K562 (cell line): ENCODE data around the gene EVI5L. TPM values are rescaled to one million over a fixed set of nuclear protein-coding genes. Genes with fewer than 3 reads are reported as not detected.

Experiments used
- ATAC-seq: fragments of 200-7000 bp; cut with Tn5 transposase; 3 replicates; pipeline ENCODE4 v1.9.1; 2020; ENCODE audit warnings: moderate library complexity
- BruUV-seq: library from RNA; stranded (reverse); fragments of 400-500 nt; replicated peaks from 2 replicates; lab custom pipeline; 2021; lab: Mats Ljungman, UMichigan
- CTCF ChIA-PET: fragments of 300-600 bp; formaldehyde crosslinking; extraction: SDS; loops from one replicate; lab custom pipeline; 2021; ENCODE audit warnings: low intra/inter-chr PET ratio; lab: Yijun Ruan, JAX
- POLR2A ChIA-PET: fragments of 300-600, 350-650 bp; sonication (Branson Sonifier 250); formaldehyde crosslinking; extraction: SDS; loops from one replicate; lab custom pipeline; 2021; ENCODE audit warnings: antibody characterized with exemption, inconsistent platforms; lab: Yijun Ruan, JAX
- DNase-seq, 4 experiments: peaks; one replicate each; pipeline versions ENCODE4 v3.0.0 to v3.0.0-alpha.2; 2011 to 2018; ENCODE audit warnings: low spot score in 3 of 4, mixed read lengths in 3 of 4; ENCODE audit errors: extremely low read depth in 1 of 4
- FAIRE-seq: peaks from 2 replicates; lab custom pipeline; 2011; peaks lifted over from hg19 to GRCh38; lab: Jason Lieb, UNC
- H2AFZ ChIP-seq: 2 replicates; pipeline ENCODE4 v1.6.0; 2011; ENCODE audit warnings: low read depth, low read length, control low read depth, inconsistent platforms
- H3K27ac ChIP-seq: fragments of 200-600 bp; 3 replicates; pipeline ENCODE4 v1.8.0; 2011; ENCODE audit warnings: low read depth, mild to moderate bottlenecking, control low read depth, inconsistent platforms, low read length, moderate library complexity, mixed read lengths; ENCODE audit errors: extremely low read depth
- H3K27me3 ChIP-seq, 2 experiments: fragments of 300-600 bp in 1 of 2; 2 replicates in 1 of 2; 3 replicates in 1 of 2; pipeline versions ENCODE4 v1.6.0 to v1.8.0; 2011; ENCODE audit warnings: inconsistent platforms in 2 of 2, low read length in 2 of 2, mild to moderate bottlenecking in 1 of 2, mixed read lengths in 1 of 2, moderate library complexity in 1 of 2; ENCODE audit not compliant: control insufficient read depth in 2 of 2, insufficient read depth in 2 of 2
- H3K36me3 ChIP-seq: fragments of 300-600 bp; 3 replicates; pipeline ENCODE4 v1.8.0; 2011; ENCODE audit warnings: mild to moderate bottlenecking, low read length, inconsistent platforms; ENCODE audit not compliant: control insufficient read depth, insufficient read depth
- H3K4me1 ChIP-seq, 2 experiments: fragments of 200-600 bp in 1 of 2; replicated peaks in 1 of 2; 2 replicates in 1 of 2; 3 replicates in 1 of 2; pipeline versions ENCODE4 v1.5.1 to v1.8.0; 2011; ENCODE audit warnings: inconsistent platforms in 2 of 2, low read length in 2 of 2, mild to moderate bottlenecking in 1 of 2, mixed read lengths in 1 of 2, moderate library complexity in 1 of 2; ENCODE audit not compliant: control insufficient read depth in 2 of 2, insufficient read depth in 2 of 2
- H3K4me2 ChIP-seq: 2 replicates; pipeline ENCODE4 v1.6.1; 2011; ENCODE audit warnings: low read length, control low read depth, inconsistent platforms, mixed read lengths; ENCODE audit not compliant: insufficient read depth
- H3K4me3 ChIP-seq: fragments of 200-600 bp; sonication (generic), shearing (Covaris generic); 2 replicates; pipeline ENCODE4 v1.5.1; 2016; ENCODE audit warnings: control low read depth, inconsistent platforms
- H3K79me2 ChIP-seq: fragments of 200-600 bp; 3 replicates; pipeline ENCODE4 v1.8.0; 2011; ENCODE audit warnings: low read length, inconsistent platforms; ENCODE audit not compliant: control insufficient read depth, insufficient read depth
- H3K9ac ChIP-seq, 2 experiments: 2 replicates each; pipeline versions ENCODE4 v1.6.0 to v1.6.1; 2011; ENCODE audit warnings: low read depth in 2 of 2, low read length in 2 of 2, control low read depth in 1 of 2, inconsistent platforms in 1 of 2, mild to moderate bottlenecking in 1 of 2, mixed read lengths in 1 of 2; ENCODE audit not compliant: insufficient read depth in 1 of 2
- H3K9me1 ChIP-seq: one replicate; pipeline ENCODE4 v1.6.0; 2011; ENCODE audit warnings: inconsistent platforms, mild to moderate bottlenecking, low read length, moderate library complexity; ENCODE audit not compliant: control insufficient read depth, insufficient read depth
- H3K9me3 ChIP-seq: replicated peaks from 2 replicates; pipeline ENCODE4 v1.5.1; 2011; ENCODE audit warnings: low read depth, low read length, inconsistent platforms; ENCODE audit not compliant: control insufficient read depth, insufficient read depth
- H4K20me1 ChIP-seq: replicated peaks from 2 replicates; pipeline ENCODE4 v1.6.1; 2011; ENCODE audit warnings: low read length, inconsistent platforms, mixed read lengths; ENCODE audit not compliant: control insufficient read depth, insufficient read depth
- ATF6 ChIP-seq: sonication (generic); formaldehyde crosslinking; IDR thresholded peaks from 2 replicates; pipeline ENCODE4 v1.4.0; 2020; ENCODE audit warnings: mild to moderate bottlenecking, missing genetic modification reagents
- NFE2 ChIP-seq: IDR thresholded peaks from 2 replicates; pipeline ENCODE4 v1.6.1; 2014; ENCODE audit warnings: antibody characterized with exemption, low read depth
- NFXL1 ChIP-seq: fragments of 450-650 bp; formaldehyde crosslinking; IDR thresholded peaks from 2 replicates; pipeline ENCODE4 v1.4.0; 2021; ENCODE audit warnings: mild to moderate bottlenecking
- PRMT5 ChIP-seq: sonication (generic); formaldehyde crosslinking; IDR thresholded peaks from 2 replicates; pipeline ENCODE4 v1.5.0; 2020; ENCODE audit warnings: missing genetic modification reagents
- RFX7 ChIP-seq: fragments of 250-450 bp; sonication (Bioruptor Pico); IDR thresholded peaks from 2 replicates; pipeline ENCODE4 v1.5.1; 2021; ENCODE audit warnings: mild to moderate bottlenecking
- SIX5 ChIP-seq, 2 experiments: IDR thresholded peaks; 2 replicates each; pipeline ENCODE4 v1.6.1; 2011; ENCODE audit warnings: low read length in 2 of 2, borderline replicate concordance in 1 of 2, low read depth in 1 of 2, mild to moderate bottlenecking in 1 of 2, moderate library complexity in 1 of 2; ENCODE audit not compliant: insufficient read depth in 1 of 2
- STAG1 ChIP-seq: sonication (generic); formaldehyde crosslinking; IDR thresholded peaks from 2 replicates; pipeline ENCODE4 v1.5.0; 2020; ENCODE audit warnings: missing genetic modification reagents, borderline replicate concordance
- ZBTB33 ChIP-seq: sonication (generic); formaldehyde crosslinking; IDR thresholded peaks from 2 replicates; pipeline ENCODE4 v1.8.1; 2023; ENCODE audit warnings: mild to moderate bottlenecking, missing genetic modification reagents
- ZBTB7A ChIP-seq: IDR thresholded peaks from 2 replicates; pipeline ENCODE4 v1.6.1; 2011; ENCODE audit warnings: low read depth, mild to moderate bottlenecking, low read length, moderate library complexity, borderline replicate concordance; ENCODE audit not compliant: control insufficient read depth
- ZNF436 ChIP-seq: fragments of 250-450, 450-650 bp; sonication (Bioruptor Pico); formaldehyde crosslinking; IDR thresholded peaks from 2 replicates; pipeline ENCODE4 v1.7.0; 2020; ENCODE audit warnings: mild to moderate bottlenecking
- ZNF583 ChIP-seq: fragments of 250-450 bp; sonication (Bioruptor Pico); IDR thresholded peaks from 2 replicates; pipeline ENCODE4 v1.4.0; 2020
- WGBS: fragments of 100-300 bp; shearing (Covaris generic); methylation state at CpG from one replicate; pipeline ENCODE4 v1.1.6; 2016; ENCODE audit warnings: low coverage, mixed read lengths; ENCODE audit not compliant: insufficient coverage; ENCODE audit errors: missing lambda C conversion rate; 5-methylcytosine and 5-hydroxymethylcytosine counted together
- in situ Hi-C: fragments of 300-500 bp; cut with MboI; formaldehyde crosslinking; loops from 4 replicates; pipeline ENCODE4 v1.15.0; 2018; ENCODE audit warnings: inconsistent platforms, mixed read lengths
- intact Hi-C: fragments of 100-400 bp; cut with micrococcal nuclease; formaldehyde crosslinking; loops from 2 replicates; pipeline ENCODE4 v1.14.2; 2022
- polyA plus RNA-seq, 8 experiments: library from polyadenylated mRNA; depleted of rRNA in 4 of 8; stranded (reverse) in 5 of 8; unstranded in 3 of 8; fragments of >200 nt; fragmentation: Nextera tagmentation in 2 of 8; fragmentation: Illumina TruSeq in 1 of 8; extraction: Ambion mirVana in 2 of 8; extraction: Trizol in 1 of 8; gene quantifications; 2 replicates each; pipeline versions ENCODE4 v1.2.1 to v1.2.3, GENCODE V29; 2011 to 2014; ENCODE audit warnings: inconsistent platforms in 1 of 8, missing spikeins in 1 of 8
- total RNA-seq, 7 experiments: library from RNA; depleted of rRNA in 6 of 7; stranded (reverse); fragments of >200 nt in 6 of 7; fragmentation: Illumina TruSeq in 2 of 7; extraction: Trizol in 2 of 7; gene quantifications; 2 replicates each; pipeline versions ENCODE4 v1.2.1 to v1.2.3, GENCODE V29; 2011 to 2021; ENCODE audit warnings: low replicate concordance in 1 of 7

The EVI5L gene
- total and polyA plus RNA-seq, 9 of the 15 experiments (the other 6 are each of a cell fraction or from before 2014, with no cell fraction given): 0.69 to 1.8 (median 1.2) TPM; not detected in 2

GRCh38 chr19:7806876-7807275 is 23.1 kb upstream of the EVI5L start:
- intact Hi-C loops: no loop called here
- Histone ChIP-seq H3K4me2 (no peak overlapping the region), H3K9me1 (no peaks in the 10 kb centered on the region), H3K36me3 (no peaks in the 10 kb centered on the region), H3K9me3 (no peaks in the 10 kb centered on the region; the same call in 1 of the 2 replicates), H3K4me1 (no peaks in the 10 kb centered on the region; a peak in 1 of 5 replicates), H4K20me1 (no peaks in the 10 kb centered on the region), H3K27ac (no peak overlapping the region), H3K9ac (no peak overlapping the region), H3K79me2 (no peaks in the 10 kb centered on the region), H3K27me3 (peaks cover 7 to 22% of the 10 kb centered on the region in 2 experiments; a peak in 4 of 5 replicates), H3K4me3 (no peak overlapping the region), H2AFZ (no peak overlapping the region)
- DNase-seq: no peak
- no TSS peak for BruUV-seq
- TF ChIP-seq SIX5 (IDR thresholded peaks at IDR 0.05; ENCODE audit: borderline replicate concordance in 1 of 2, insufficient read depth in 1 of 2, low read depth in 1 of 2, low read length in 2 of 2) (no peak), ZNF436 (CRISPR knock-in tag) (no peak), ZBTB7A (no peak), ATF6 (no peak), NFXL1 (no peak), ZBTB33 (CRISPR knock-in tag) (no peak), STAG1 (CRISPR knock-in tag) (no peak), ZNF583 (CRISPR knock-in tag) (no peak), RFX7 (CRISPR knock-in tag) (no peak), PRMT5 (no peak), NFE2 (no peak)
- ChIA-PET POLR2A (no interaction called here), CTCF (no interaction called here)
- no peak for ATAC-seq
- no peak for FAIRE-seq
- in situ Hi-C loops: loop anchor here (5.0 to 10.0 kb wide), 2 partner anchors 235 to 452 kb away; no protein-coding TSS in a partner anchor
- 9% methylated on average over 9 of the region's 9 CpGs for WGBS
